PFSK-1 (cell line): ENCODE results near the gene BCL2L13.

Source experiments
- FOXP2 ChIP-seq: optimal IDR thresholded peaks from 2 replicates; pipeline ENCODE3; 2011; ENCODE audit warnings: borderline replicate concordance, control low read depth, inconsistent platforms; ENCODE audit not compliant: insufficient read depth; ENCODE audit errors: extremely low read length, extremely low read depth
- POLR2AphosphoS5 ChIP-seq: IDR thresholded peaks from 2 replicates; pipeline ENCODE4 v1.6.1; 2012; ENCODE audit warnings: low read depth, mild to moderate bottlenecking, control low read depth, low read length, moderate library complexity
- REST ChIP-seq, 2 experiments: IDR thresholded peaks; 2 replicates each; pipeline versions ENCODE4 v1.6.1 to v1.8.0; 2011 to 2012; ENCODE audit warnings: low read depth in 2 of 2, low read length in 2 of 2, control low read depth in 1 of 2, inconsistent platforms in 1 of 2, mild to moderate bottlenecking in 1 of 2, moderate library complexity in 1 of 2; ENCODE audit not compliant: insufficient read depth in 1 of 2
- SIN3A ChIP-seq: IDR thresholded peaks from 2 replicates; pipeline ENCODE4 v1.6.1; 2012; ENCODE audit warnings: mild to moderate bottlenecking, low read length, moderate library complexity, borderline replicate concordance; ENCODE audit not compliant: insufficient read depth
- TAF1 ChIP-seq: IDR thresholded peaks from 2 replicates; pipeline ENCODE4 v1.6.1; 2012; ENCODE audit warnings: low read length, control low read depth, borderline replicate concordance; ENCODE audit not compliant: insufficient read depth

The BCL2L13 gene

GRCh38 chr22:17739196-17739975, 100.8 kb downstream of the BCL2L13 start:
- TF ChIP-seq REST (IDR thresholded peaks at IDR 0.05; ENCODE audit: insufficient read depth in 1 of 2, low read depth in 2 of 2, low read length in 2 of 2) (no peak), FOXP2 (no peak), TAF1 (no peak), POLR2AphosphoS5 (no peak), SIN3A (no peak)

DNA sequence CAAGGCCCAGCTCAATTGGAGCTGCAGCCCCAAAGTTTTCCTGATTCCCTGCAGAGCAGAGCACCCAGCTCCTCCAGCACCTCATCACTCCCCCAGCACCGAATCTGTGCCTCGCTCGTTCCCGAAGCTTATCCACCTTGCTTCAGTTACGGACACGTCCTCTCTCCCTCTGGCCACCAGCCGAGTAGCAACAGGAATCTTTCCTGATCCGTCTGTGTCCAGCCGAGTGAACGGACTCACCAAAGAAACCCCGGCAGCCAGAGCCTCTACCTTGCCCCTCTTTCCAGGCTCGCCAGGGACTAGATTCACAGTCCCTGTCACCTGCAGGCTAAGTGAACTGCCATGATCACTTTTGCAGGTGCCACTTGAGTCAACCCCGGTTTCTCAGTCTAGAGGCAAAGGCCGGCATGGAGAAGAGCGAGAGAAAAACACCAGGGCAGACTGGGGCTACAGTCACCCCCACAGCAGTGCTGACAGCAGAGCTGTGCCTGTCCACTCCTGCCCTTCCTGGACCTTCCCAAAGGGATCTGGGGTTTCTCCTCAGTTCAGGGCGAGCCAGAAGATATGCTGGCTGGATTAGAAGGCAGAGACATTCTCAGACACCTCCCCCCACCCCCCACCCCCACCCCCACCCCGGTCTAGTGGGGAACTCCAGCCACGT, 103.4 kb downstream of the BCL2L13 start:
- TF ChIP-seq REST (IDR thresholded peaks at IDR 0.05; ENCODE audit: insufficient read depth in 1 of 2, low read depth in 2 of 2, low read length in 2 of 2): no peak

GRCh38 chr22:17742527-17742902, 104.0 kb downstream of the BCL2L13 start:
- TF ChIP-seq FOXP2: no peak
- TF ChIP-seq TAF1: no peak
- no peak for TF ChIP-seq REST (IDR thresholded peaks at IDR 0.05; ENCODE audit: insufficient read depth in 1 of 2, low read depth in 2 of 2, low read length in 2 of 2)
- TF ChIP-seq SIN3A: no peak
- TF ChIP-seq POLR2AphosphoS5: no peak

DNA sequence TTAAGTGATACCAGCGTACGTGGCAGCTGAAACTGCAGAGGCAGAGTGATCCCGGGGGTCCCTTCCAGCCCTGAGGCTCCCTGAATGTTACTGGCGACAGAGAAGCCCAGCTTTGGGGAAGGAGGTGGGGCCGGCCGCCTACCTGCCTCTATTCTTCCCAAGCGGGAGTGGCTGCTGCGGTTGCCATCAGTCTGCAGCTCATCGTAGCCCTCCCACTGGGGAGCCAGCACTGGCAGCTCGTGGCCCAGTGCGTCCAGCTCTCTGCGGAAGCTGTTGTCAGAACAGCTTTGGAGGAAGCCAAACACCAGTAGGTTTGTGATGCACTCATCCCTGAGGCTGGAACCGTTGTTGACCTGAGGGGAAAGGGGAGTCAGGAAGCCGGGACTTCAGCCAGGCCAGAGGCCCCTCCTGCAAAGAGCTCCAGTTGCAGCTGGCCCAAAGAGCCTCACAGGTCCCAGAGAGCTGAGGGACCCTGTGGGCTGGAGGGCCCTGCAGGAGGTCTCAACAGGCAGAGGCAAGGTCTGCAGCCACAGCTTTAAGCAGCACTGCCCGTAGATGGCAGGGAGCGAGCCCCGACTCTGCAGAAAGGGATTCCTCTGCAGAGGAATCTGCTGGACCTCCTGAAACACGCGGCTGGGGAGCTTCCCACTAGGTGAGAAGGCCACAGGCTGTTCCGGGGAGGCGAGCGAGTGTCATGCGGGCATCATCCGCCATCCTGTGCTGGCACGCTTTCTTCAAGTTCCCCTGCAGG, 105.3 kb downstream of the BCL2L13 start:
- TF ChIP-seq SIN3A (no peak), REST (IDR thresholded peaks at IDR 0.05; ENCODE audit: insufficient read depth in 1 of 2, low read depth in 2 of 2, low read length in 2 of 2) (no peak), POLR2AphosphoS5 (no peak), FOXP2 (no peak), TAF1 (no peak)
